Measurements from ENCODE around the gene ANKMY1.
A peak's percentile ranks its signal among the peaks of the same experiment; 100 is the strongest.

The ANKMY1 gene

GRCh38 chr2:240575101-240575965 is 17.5 kb upstream of the ANKMY1 start:
- H3K9me3 ChIP-seq (ENCODE audit: control insufficient read depth, low read depth, low read length), result no peaks in the 10 kb centered on the region
- no peak overlapping the region for H3K9ac ChIP-seq (ENCODE audit: low read length)
- no peaks in the 10 kb centered on the region for H3K4me1 ChIP-seq (ENCODE audit: control insufficient read depth, low read depth, low read length)
- no peak overlapping the region for H3K4me3 ChIP-seq (ENCODE audit: low read length)
- no peak overlapping the region for H3K27ac ChIP-seq (ENCODE audit: low read length)
- H3K36me3 ChIP-seq (ENCODE audit: control insufficient read depth, low read depth, low read length), result no peaks in the 10 kb centered on the region
- H3K27me3 ChIP-seq (ENCODE audit: control insufficient read depth, insufficient read depth, low read length), result peaks cover 5% of the 10 kb centered on the region

- H3K36me3 ChIP-seq (ENCODE audit: control insufficient read depth, low read depth, low read length), result no peaks in the 10 kb centered on the region
- no peak overlapping the region for H3K9ac ChIP-seq (ENCODE audit: low read length)
- H3K9me3 ChIP-seq (ENCODE audit: control insufficient read depth, low read depth, low read length), result no peaks in the 10 kb centered on the region
- H3K4me1 ChIP-seq (ENCODE audit: control insufficient read depth, low read depth, low read length), result no peaks in the 10 kb centered on the region
- H3K27ac ChIP-seq (ENCODE audit: low read length), result no peak overlapping the region
- H3K4me3 ChIP-seq (ENCODE audit: low read length), result no peak overlapping the region
- H3K27me3 ChIP-seq (ENCODE audit: control insufficient read depth, insufficient read depth, low read length), result peaks cover 13% of the 10 kb centered on the region
These were observed 16.8 kb upstream of the ANKMY1 start for GRCh38 chr2:240574386-240575100.

GRCh38 chr2:240573516-240574385 is 16.0 kb upstream of the ANKMY1 start:
- H3K36me3 ChIP-seq (ENCODE audit: control insufficient read depth, low read depth, low read length), result no peaks in the 10 kb centered on the region
- no peak overlapping the region for H3K4me3 ChIP-seq (ENCODE audit: low read length)
- H3K9ac ChIP-seq (ENCODE audit: low read length), result no peak overlapping the region
- peaks cover 21% of the 10 kb centered on the region for H3K27me3 ChIP-seq (ENCODE audit: control insufficient read depth, insufficient read depth, low read length)
- H3K9me3 ChIP-seq (ENCODE audit: control insufficient read depth, low read depth, low read length), result no peaks in the 10 kb centered on the region
- no peaks in the 10 kb centered on the region for H3K4me1 ChIP-seq (ENCODE audit: control insufficient read depth, low read depth, low read length)
- H3K27ac ChIP-seq (ENCODE audit: low read length), result no peak overlapping the region

- Histone ChIP-seq H3K9ac (ENCODE audit: low read length) (no peak overlapping the region), H3K9me3 (ENCODE audit: control insufficient read depth, low read depth, low read length) (no peaks in the 10 kb centered on the region), H3K36me3 (ENCODE audit: control insufficient read depth, low read depth, low read length) (no peaks in the 10 kb centered on the region), H3K27ac (ENCODE audit: low read length) (no peak overlapping the region), H3K4me3 (ENCODE audit: low read length) (no peak overlapping the region), H3K27me3 (ENCODE audit: control insufficient read depth, insufficient read depth, low read length) (peaks cover 22% of the 10 kb centered on the region), H3K4me1 (ENCODE audit: control insufficient read depth, low read depth, low read length) (no peaks in the 10 kb centered on the region)
These were observed 15.3 kb upstream of the ANKMY1 start for GRCh38 chr2:240573071-240573515.

GRCh38 chr2:240572141-240573031 is 14.6 kb upstream of the ANKMY1 start:
- H3K9me3 ChIP-seq (ENCODE audit: control insufficient read depth, low read depth, low read length), result no peaks in the 10 kb centered on the region
- peaks cover 29% of the 10 kb centered on the region for H3K27me3 ChIP-seq (ENCODE audit: control insufficient read depth, insufficient read depth, low read length)
- H3K27ac ChIP-seq (ENCODE audit: low read length), result no peak overlapping the region
- no peaks in the 10 kb centered on the region for H3K36me3 ChIP-seq (ENCODE audit: control insufficient read depth, low read depth, low read length)
- H3K4me3 ChIP-seq (ENCODE audit: low read length), result no peak overlapping the region
- no peak overlapping the region for H3K9ac ChIP-seq (ENCODE audit: low read length)
- no peaks in the 10 kb centered on the region for H3K4me1 ChIP-seq (ENCODE audit: control insufficient read depth, low read depth, low read length)

- no peaks in the 10 kb centered on the region for H3K4me1 ChIP-seq (ENCODE audit: control insufficient read depth, low read depth, low read length)
- no peaks in the 10 kb centered on the region for H3K9me3 ChIP-seq (ENCODE audit: control insufficient read depth, low read depth, low read length)
- no peak overlapping the region for H3K9ac ChIP-seq (ENCODE audit: low read length)
- H3K4me3 ChIP-seq (ENCODE audit: low read length), result no peak overlapping the region
- no peaks in the 10 kb centered on the region for H3K36me3 ChIP-seq (ENCODE audit: control insufficient read depth, low read depth, low read length)
- H3K27ac ChIP-seq (ENCODE audit: low read length), result no peak overlapping the region
- H3K27me3 ChIP-seq (ENCODE audit: control insufficient read depth, insufficient read depth, low read length), result peaks cover 38% of the 10 kb centered on the region
These were observed 13.7 kb upstream of the ANKMY1 start for GRCh38 chr2:240571314-240571973.

GRCh38 chr2:240570531-240571313 is 12.9 kb upstream of the ANKMY1 start:
- Histone ChIP-seq H3K9me3 (ENCODE audit: control insufficient read depth, low read depth, low read length) (no peaks in the 10 kb centered on the region), H3K27me3 (ENCODE audit: control insufficient read depth, insufficient read depth, low read length) (peaks cover 38% of the 10 kb centered on the region), H3K27ac (ENCODE audit: low read length) (no peak overlapping the region), H3K4me1 (ENCODE audit: control insufficient read depth, low read depth, low read length) (no peaks in the 10 kb centered on the region), H3K9ac (ENCODE audit: low read length) (no peak overlapping the region), H3K4me3 (ENCODE audit: low read length) (no peak overlapping the region), H3K36me3 (ENCODE audit: control insufficient read depth, low read depth, low read length) (no peaks in the 10 kb centered on the region)

- peaks cover 38% of the 10 kb centered on the region for H3K27me3 ChIP-seq (ENCODE audit: control insufficient read depth, insufficient read depth, low read length)
- no peaks in the 10 kb centered on the region for H3K36me3 ChIP-seq (ENCODE audit: control insufficient read depth, low read depth, low read length)
- H3K27ac ChIP-seq (ENCODE audit: low read length), result no peak overlapping the region
- no peaks in the 10 kb centered on the region for H3K4me1 ChIP-seq (ENCODE audit: control insufficient read depth, low read depth, low read length)
- H3K9me3 ChIP-seq (ENCODE audit: control insufficient read depth, low read depth, low read length), result no peaks in the 10 kb centered on the region
- no peak overlapping the region for H3K4me3 ChIP-seq (ENCODE audit: low read length)
- no peak overlapping the region for H3K9ac ChIP-seq (ENCODE audit: low read length)
These were observed 12.3 kb upstream of the ANKMY1 start for GRCh38 chr2:240569998-240570530.

- Histone ChIP-seq H3K4me1 (ENCODE audit: control insufficient read depth, low read depth, low read length) (no peaks in the 10 kb centered on the region), H3K9ac (ENCODE audit: low read length) (no peak overlapping the region), H3K27me3 (ENCODE audit: control insufficient read depth, insufficient read depth, low read length) (peaks cover 38% of the 10 kb centered on the region), H3K9me3 (ENCODE audit: control insufficient read depth, low read depth, low read length) (no peaks in the 10 kb centered on the region), H3K36me3 (ENCODE audit: control insufficient read depth, low read depth, low read length) (no peaks in the 10 kb centered on the region), H3K4me3 (ENCODE audit: low read length) (peak overlapping the region; percentile 46), H3K27ac (ENCODE audit: low read length) (no peak overlapping the region)
These were observed 11.8 kb upstream of the ANKMY1 start for GRCh38 chr2:240569523-240569997.
